Thoracic aorta (tissue), 2 donors: Measurements from ENCODE around the gene NPAS1. TPM values are rescaled to one million over a fixed set of nuclear protein-coding genes. Genes with fewer than 3 reads are reported as not detected.

Experiments used
- ATAC-seq: fragments of 150-250 bp; one replicate; pipeline ENCODE4 v1.8.0; 2017; ENCODE audit warnings: low read depth; ENCODE audit not compliant: insufficient number of reproducible peaks, low FRiP score
- DNase-seq: peaks from one replicate; pipeline ENCODE4 v3.0.0-alpha.2; 2020; ENCODE audit warnings: low spot score
- H3K27ac ChIP-seq, 2 donors: fragments of 200-600 bp; sonication (generic); 1 replicate in 1 of 2; 2 replicates in 1 of 2; pipeline ENCODE4 v1.5.1; 2016; ENCODE audit warnings: mild to moderate bottlenecking in 2 of 2, moderate library complexity in 2 of 2
- H3K27me3 ChIP-seq: fragments of 200-600 bp; sonication (generic); replicated peaks from 2 replicates; pipeline ENCODE4 v1.6.0; 2016; ENCODE audit warnings: mild to moderate bottlenecking; ENCODE audit not compliant: insufficient read depth
- H3K36me3 ChIP-seq: fragments of 200-600 bp; sonication (generic); one replicate; pipeline ENCODE4 v1.5.1; 2016
- H3K4me1 ChIP-seq, 2 donors: fragments of 200-600 bp; sonication (generic); 1 replicate in 1 of 2; 2 replicates in 1 of 2; pipeline versions ENCODE4 v1.5.1 to v1.6.0; 2016; ENCODE audit warnings: low read depth in 2 of 2, mild to moderate bottlenecking in 1 of 2; ENCODE audit not compliant: control insufficient read depth in 1 of 2
- H3K4me3 ChIP-seq: fragments of 200-600 bp; sonication (generic); 2 replicates; pipeline ENCODE4 v1.5.1; 2016; ENCODE audit warnings: mild to moderate bottlenecking
- H3K9me3 ChIP-seq: fragments of 200-600 bp; sonication (generic); 2 replicates; pipeline ENCODE4 v1.5.1; 2016
- CTCF ChIP-seq: fragments of 200-600 bp; sonication (generic); IDR thresholded peaks from one replicate; pipeline ENCODE4 v1.5.1; 2019; ENCODE audit warnings: antibody characterized with exemption
- total RNA-seq, 2 donors: library from RNA; depleted of rRNA; stranded (reverse); fragments of >200 nt; gene quantifications; one replicate each; pipeline versions ENCODE4 v1.1.0 to v1.2.3, GENCODE V29; 2016

Gene NPAS1
- total RNA-seq, 2 donors from 2014 or later, result 0.68 to 1.3 TPM

GRCh38 chr19:47082493-47082892 lies 62.9 kb downstream of the NPAS1 start:
- TF ChIP-seq CTCF, result no peak
- no peak for ATAC-seq
- H3K27me3 ChIP-seq, result no peaks in the 10 kb centered on the region
- no peak overlapping the region for H3K4me3 ChIP-seq
- no peak for DNase-seq
- H3K36me3 ChIP-seq, result peaks cover 55% of the 10 kb centered on the region
- no peaks in the 10 kb centered on the region for H3K9me3 ChIP-seq
- peaks cover 3 to 5% of the 10 kb centered on the region in 2 donors for H3K4me1 ChIP-seq
- no peak overlapping the region for H3K27ac ChIP-seq

- no peak for TF ChIP-seq CTCF
Observed at GRCh38 chr19:47084879-47085439, 65.3 kb downstream of the NPAS1 start.

DNA sequence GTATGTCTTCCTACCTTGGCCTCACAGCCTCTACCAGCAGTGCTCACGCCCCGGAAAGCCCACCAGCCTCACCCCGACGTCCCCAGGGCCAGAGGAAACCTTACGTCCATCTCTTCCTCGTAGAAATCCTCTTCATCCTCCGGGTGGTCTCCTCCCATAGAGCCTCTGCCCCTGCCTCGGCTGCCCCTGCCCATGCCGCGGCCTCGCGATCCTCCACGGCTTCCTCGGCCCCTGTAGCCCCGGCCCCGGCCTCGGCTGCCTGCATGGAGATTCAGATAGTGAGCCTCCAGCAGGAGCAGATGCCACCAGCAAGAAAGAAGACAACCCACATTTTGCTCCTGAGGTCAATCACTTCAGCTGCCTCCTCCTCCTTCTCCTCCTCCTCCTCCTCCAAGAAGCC lies 66.6 kb downstream of the NPAS1 start:
- H3K4me3 ChIP-seq, result no peak overlapping the region
- H3K9me3 ChIP-seq, result no peaks in the 10 kb centered on the region
- no peaks in the 10 kb centered on the region for H3K4me1 ChIP-seq
- ATAC-seq (no peak), DNase-seq (no peak)
- no peak for TF ChIP-seq CTCF
- H3K27me3 ChIP-seq, result no peaks in the 10 kb centered on the region
- peaks cover 65% of the 10 kb centered on the region for H3K36me3 ChIP-seq
- H3K27ac ChIP-seq, result no peak overlapping the region

More at GRCh38 chr19:47084879-47085439, 65.3 kb downstream of the NPAS1 start:
- Histone ChIP-seq H3K27ac (no peak overlapping the region), H3K27me3 (no peaks in the 10 kb centered on the region), H3K4me1 (no peaks in the 10 kb centered on the region), H3K36me3 (peaks cover 57% of the 10 kb centered on the region), H3K4me3 (no peak overlapping the region), H3K9me3 (no peaks in the 10 kb centered on the region)
- no peak for DNase-seq
- no peak for ATAC-seq

GRCh38 chr19:47089767-47090350 lies 70.2 kb downstream of the NPAS1 start:
- no peak for DNase-seq
- H3K36me3 ChIP-seq, result peaks cover 41% of the 10 kb centered on the region
- H3K4me1 ChIP-seq, result peaks cover 0 to 17% of the 10 kb centered on the region in 2 donors
- ATAC-seq, result no peak
- H3K4me3 ChIP-seq, result no peak overlapping the region
- TF ChIP-seq CTCF, result no peak
- H3K9me3 ChIP-seq, result no peaks in the 10 kb centered on the region
- no peak overlapping the region for H3K27ac ChIP-seq
- H3K27me3 ChIP-seq, result no peaks in the 10 kb centered on the region

GRCh38 chr19:47093254-47093653 lies 73.6 kb downstream of the NPAS1 start:
- Histone ChIP-seq H3K36me3 (peaks cover 19% of the 10 kb centered on the region), H3K4me1 (peaks cover 10 to 49% of the 10 kb centered on the region in 2 donors), H3K27me3 (no peaks in the 10 kb centered on the region), H3K27ac (peak overlapping the region; percentile 21 to 59), H3K9me3 (no peaks in the 10 kb centered on the region), H3K4me3 (no peak overlapping the region)
- DNase-seq, result no peak
- no peak for ATAC-seq
- TF ChIP-seq CTCF, result no peak
